HG02852 (cell line): ENCODE results near the gene B4GALT2.

Source experiments
- ATAC-seq: cut with Tn5 transposase; IDR thresholded peaks from one replicate; pipeline ENCODE4 v1.9.1; 2021; ENCODE audit warnings: mild to moderate bottlenecking, moderate library complexity; ENCODE audit not compliant: unreplicated experiment

The B4GALT2 gene

DNA sequence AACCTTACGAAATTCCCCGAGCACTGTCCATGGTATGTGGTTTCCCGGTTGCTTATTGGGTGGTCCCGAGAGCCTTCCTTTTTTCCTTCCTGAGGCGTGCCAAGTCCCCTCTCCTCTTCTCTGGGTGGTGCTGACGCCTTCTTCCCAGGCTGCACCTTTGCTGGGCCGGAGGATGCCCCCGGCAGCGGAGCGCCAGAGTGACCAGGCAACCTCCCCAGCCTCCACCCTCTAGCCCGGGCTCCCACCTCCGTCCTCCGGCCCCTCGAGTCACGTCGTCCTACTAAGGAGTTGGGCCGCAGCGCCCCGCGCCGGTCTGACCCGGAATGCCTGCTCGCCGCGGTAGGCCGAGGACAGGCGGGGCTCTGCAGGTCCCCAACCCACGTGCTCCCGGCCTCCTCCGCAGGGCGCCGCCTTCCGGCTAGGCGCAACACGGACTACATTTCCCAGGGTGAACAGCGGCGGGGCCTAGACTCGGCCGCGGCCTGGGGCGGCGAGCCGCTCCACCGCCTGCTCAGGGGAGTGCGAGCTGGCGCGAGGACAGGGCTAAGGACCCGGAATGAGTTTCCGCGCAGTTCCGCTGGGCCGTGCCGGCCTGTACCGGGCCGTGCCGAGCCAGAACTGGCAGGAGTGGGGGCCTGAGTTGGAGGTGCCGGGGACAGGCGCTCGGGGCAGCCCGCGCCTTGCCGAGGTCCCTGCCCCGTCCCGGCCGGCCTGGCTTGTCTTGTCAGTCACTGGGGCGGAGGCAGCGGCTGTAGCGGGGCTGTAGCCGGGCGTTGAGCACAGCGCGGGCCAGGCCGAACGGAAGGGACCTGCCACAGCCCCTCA lies 32.6 kb upstream of the B4GALT2 start, which contains the start of gene IPO13:
TSS of gene IPO13 (plus strand) at position 715 of the 825 bp plus-strand sequence. CDS start 651 bp downstream, outside the sequence.
- ATAC-seq: peak; percentile 91

DNA sequence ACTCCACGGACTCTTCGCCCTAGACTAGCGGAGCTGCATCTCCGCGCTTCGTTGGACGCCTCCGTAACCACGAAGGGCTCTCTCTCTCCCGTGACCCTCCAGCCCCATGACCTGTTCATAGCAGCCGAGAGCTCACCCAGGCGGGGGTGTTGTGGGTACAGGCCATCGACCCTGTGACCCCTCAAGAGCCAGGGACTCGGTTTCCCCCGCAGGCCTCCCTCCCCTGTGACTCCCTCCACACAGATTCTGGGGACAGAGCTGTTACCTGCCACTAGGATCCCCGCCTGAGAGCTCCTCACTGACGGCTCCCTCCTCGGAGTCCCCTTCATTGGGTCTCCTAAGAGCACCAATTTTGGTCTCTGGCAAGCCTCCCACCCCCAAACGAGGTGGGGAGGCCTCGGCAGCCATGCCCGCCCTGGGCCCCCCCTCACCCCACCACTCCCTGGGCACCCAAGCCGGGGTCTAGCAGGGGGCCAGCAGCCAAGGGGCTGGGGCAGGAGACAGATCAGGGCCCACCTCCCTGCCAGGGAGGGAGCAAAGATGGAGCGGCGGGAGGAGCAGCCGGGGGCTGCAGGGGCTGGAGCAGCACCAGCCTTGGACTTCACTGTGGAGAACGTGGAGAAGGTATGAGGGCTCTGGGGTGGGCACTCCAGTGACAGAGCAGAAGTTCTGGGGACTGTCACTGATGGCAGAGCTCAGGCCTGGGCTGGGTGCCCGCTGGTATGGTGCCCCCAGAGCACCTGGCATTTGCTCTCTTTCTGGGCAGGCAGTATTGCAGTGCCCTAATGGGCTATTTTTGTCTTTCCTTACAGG lies 31.7 kb upstream of the B4GALT2 start:
- peak; percentile 21 for ATAC-seq

DNA sequence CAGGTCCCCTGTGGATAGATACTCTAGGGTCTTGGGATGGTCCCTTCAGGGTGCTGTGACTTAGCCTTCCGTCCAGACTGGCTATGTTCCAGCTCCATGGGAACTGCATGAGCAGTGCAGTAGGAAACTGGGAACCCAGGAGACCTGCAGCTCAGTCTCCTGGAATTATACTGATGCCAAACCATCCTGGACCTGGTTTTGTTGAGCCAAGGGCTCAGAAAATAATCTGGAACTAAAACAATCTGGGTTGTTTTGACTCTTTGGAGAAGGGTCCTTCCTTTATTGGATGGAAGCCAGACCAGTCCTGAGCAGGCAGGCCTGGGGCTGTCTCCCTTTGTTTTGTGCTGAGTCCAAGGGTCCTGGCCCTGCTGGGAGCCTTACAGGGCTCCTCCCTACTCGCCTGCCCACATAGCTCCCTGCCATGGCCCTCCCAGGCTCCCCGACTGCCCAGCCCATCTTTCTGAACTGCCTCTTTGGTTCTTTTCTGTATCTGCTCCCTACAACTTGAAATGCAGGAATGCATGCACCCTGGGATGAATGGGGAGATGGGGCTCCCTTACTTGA lies 31.1 kb upstream of the B4GALT2 start:
- ATAC-seq: no peak

DNA sequence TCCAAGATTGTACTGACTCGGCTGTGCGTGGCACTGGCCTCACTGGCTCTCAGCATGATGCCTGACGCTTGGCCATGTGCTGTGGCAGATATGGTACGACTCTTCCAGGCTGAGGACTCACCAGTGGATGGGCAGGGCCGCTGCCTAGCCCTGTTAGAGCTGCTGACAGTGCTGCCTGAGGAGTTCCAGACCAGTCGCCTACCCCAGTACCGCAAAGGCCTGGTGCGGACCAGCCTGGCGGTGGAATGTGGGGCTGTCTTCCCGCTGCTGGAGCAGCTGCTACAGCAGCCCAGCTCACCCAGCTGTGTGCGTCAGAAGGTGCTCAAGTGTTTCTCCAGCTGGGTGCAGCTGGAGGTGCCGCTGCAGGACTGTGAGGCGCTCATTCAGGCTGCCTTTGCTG lies 29.3 kb upstream of the B4GALT2 start:
- ATAC-seq: no peak

DNA sequence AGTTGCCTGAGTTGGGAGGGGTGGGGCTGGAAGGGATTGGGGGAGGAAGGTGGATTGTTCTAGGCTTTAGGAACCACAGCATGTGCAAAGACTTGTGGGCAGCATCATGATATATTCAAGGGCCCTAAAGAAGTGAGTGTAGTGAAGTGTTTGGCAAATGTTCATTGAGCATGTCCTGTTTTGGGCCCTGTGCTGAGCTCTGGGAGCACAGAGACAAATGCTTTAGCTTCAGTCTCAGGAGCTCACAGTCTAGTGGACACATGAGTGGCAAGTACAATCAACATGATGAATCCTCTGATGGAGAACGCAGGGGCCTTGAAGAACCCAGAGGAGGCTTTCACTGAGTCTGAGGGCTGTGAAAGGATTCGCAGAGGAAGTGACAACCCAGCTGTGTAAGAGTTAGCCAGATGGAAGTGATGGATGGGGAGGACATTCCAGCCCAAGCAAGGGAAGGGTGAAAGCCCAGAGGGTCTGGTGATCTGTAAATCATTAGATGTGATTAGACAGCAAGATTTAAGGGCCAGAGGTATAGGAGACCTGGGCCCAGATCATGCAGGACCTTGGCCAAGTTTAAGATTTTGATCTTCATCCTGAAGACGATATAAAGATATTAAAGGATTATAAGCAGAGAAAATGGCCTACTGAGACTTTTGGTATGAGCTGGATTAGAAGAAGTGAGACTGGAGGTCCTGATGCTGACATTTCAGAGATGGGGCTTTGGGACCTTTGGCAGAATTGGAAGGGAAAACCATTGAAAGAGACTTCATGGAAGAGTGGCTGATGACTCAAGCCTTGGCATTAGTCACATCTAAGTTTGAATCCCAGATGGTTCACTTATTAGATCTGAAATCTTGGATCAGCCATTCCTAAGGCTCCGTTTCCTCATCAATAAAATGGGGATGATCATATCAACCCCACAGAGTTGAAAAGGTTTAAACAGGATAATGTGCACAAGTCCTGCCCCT lies 27.7 kb upstream of the B4GALT2 start:
- no peak for ATAC-seq

DNA sequence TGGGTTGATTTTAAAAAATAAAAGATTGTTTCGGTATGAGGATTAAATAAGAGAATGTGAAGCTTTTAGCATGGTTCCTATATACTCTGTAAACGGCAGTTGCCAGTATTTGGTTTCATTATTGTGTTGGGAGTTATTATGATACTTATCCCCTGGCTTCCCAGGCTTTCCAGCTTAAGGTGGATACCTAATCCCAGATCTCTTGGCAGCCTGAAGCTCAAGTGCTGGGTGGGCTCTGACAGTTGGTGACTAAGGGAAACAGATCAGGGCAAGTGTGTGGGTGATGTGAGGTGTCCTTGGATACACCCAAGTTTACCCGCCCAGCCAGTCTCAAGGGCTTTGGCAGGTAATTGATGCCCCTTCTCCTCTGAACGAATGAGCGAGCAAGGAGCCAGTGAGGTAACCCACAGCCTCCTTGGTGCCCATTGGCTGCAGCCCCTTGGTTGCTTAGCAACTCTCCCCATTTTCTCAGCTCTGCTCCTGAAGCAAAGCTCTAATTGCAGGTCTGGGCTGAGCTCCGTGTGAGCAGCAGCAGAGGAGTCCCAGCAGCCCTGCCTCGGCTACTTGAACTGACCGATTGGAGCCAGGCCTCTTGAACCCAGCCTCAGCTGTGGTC lies 26.2 kb upstream of the B4GALT2 start:
- no peak for ATAC-seq

DNA sequence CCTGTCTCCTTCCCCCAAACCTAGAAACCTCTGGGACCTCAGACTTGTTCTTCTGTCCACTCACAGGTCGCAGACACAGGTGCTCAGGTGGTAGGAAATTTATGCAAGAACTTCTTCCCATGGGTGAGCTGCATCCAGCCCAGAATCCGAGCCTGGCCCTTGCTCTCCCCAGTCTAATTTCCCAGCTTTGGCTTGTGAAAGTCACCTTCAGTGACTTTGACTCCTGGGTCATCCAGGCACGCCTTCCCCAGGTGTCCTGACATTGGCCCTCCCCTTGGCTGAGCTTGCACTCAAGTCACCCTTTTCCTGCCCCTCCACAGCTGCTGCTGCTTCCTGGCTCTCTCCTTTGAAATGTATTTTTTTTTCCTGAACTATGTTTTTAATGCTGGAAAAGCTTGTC lies 25.6 kb upstream of the B4GALT2 start:
- ATAC-seq: no peak

DNA sequence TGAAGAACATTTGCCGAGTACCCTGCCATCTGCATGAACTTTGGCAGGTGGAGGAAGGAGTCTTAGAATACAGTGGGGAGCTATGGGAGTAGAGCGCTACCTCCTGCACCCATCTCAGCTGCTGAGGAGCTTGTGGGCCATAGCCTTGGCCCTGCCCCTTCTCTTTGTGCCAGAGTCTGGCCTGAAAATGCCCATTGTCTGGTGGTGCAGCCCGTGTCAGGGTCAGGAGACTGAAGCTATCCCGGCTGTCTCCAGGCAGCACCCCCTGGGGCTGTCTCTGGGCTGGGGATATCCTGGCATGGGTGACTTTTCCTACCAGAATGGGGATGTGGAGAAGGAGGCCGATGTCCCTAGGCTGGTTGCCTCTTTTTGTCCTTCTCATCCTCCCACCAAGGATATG lies 25.0 kb upstream of the B4GALT2 start:
- ATAC-seq: no peak

DNA sequence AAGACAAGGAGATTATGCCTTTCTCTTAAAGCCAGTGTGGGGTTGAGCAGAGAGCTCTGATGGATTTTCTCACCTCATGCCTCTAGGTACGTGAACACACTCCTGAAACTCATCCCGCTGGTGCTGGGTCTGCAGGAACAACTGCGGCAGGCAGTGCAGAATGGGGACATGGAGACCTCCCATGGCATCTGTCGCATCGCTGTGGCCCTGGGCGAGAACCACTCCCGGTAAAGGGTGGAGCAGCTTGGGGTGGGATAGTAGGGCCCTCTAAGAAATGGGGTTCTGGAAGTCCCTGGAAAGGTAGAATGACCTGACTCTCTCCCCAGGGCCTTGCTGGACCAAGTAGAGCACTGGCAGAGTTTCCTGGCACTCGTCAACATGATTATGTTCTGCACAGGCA lies 22.8 kb upstream of the B4GALT2 start:
- ATAC-seq: no peak

DNA sequence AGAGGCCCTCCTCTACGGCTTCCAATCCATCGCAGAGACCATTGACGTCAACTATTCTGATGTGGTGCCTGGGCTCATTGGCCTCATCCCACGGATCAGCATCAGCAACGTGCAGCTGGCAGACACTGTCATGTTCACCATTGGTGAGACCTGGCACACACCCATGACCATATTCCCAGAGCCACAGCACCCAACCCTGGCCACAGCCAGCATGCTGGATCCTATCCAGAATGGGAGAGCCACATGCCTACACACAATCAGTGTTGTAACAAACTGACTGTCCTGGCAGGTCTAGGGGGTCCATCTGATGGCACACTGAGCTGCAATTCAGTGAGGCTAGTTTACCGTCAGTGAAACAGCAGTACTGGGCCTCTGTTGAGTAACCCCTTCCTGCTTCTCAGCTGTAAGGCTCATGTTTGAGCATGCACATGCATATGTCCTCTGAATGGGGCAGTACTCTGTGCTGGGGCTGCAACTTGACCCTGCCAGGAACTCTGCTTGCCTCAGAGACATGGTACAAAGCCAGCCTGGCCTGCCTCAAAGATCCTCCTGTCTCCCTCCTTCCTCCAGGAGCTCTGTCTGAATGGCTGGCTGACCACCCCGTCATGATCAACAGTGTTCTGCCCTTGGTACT lies 21.5 kb upstream of the B4GALT2 start:
- ATAC-seq: no peak

DNA sequence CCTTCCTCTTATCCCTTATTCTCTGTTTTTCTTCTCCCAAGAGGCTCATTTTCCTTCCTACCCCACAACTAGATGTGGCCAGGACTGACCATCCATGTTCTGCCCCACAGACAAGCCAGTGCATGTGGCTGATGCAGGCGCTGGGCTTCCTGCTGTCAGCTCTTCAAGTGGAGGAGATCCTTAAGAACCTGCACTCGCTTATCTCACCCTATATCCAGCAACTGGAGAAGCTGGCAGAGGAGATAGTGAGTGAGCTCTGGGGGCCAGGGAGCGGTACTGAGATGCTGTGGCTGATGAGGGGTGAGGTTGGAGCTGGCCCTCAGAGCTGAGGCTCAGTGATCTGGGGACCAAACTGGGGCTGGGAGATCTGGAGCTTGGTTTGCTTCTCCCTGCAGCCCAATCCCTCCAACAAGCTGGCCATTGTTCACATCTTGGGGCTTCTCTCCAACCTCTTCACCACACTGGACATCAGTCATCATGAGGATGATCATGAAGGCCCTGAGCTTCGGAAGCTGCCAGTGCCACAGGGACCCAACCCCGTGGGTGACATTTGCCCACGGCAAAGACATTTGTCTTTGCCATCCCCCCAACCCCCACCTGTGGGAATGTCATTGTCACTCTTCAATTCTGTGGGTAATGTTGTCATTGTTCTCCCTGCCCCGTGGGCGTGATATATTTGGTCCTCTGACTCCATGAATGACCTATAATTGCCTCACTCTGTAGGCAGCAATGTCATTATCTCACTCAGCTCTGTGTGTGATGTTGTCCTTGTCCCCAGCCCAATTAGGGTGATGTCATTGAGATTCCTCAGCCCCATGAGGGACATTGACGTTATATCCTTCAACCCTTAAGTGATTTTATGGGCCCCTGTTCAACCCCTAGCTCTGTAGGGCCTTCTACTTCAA lies 20.4 kb upstream of the B4GALT2 start:
- no peak for ATAC-seq

DNA sequence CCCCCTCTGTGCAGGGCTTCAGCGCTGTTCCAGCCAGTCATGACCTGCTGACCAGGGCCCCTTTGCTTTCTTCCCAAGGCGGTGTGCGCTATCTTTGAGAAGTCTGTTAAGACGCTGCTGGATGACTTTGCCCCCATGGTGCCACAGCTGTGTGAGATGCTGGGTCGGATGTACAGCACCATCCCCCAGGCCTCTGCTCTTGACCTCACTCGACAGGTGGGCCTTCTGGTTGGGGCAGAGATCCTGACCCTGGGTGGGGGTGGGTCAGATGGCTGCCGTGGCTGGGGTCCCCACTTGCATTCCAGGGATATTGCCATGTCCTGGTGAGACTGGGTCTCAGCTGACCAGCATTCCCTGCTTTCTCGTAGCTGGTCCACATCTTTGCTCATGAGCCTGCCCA lies 18.2 kb upstream of the B4GALT2 start:
- no peak for ATAC-seq

DNA sequence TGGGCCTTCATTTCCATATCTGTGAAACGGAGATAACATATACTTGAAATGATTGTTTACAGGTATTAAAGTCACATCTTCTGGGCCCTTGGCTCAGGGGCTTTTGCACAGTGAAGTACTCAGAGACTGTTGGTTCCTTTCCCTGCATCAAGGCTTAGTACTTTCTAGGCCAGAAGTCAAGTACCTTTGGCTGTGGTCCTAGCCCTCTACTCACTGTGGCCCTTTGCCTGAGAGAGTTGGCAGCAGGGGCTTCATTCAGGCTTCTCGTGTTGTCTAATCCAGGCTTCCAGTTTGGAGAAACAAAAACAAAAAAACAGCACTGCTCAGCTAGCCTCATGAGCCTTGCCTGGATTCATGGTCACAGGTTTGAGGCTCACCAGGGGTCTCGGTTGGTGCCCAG lies 17.3 kb upstream of the B4GALT2 start:
- no peak for ATAC-seq

DNA sequence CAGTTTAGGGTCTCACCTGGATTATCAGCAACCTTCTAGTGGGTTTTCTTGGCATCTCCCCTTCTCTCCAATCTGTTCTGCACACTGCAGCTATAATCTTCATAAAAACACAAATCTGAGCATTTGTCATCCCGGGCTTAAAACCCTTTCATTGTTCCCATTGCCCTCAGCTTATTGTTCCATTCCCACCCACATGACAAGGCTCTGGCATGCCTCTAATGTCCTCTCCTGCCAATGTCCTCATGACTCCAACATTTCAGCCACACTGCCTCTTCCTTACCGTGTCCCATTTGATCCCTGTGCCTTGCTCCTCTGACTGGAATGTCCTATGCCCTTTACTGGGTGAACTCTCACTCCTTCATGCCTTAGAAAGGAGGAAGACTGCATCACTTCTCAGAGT lies 16.7 kb upstream of the B4GALT2 start:
- ATAC-seq: no peak

DNA sequence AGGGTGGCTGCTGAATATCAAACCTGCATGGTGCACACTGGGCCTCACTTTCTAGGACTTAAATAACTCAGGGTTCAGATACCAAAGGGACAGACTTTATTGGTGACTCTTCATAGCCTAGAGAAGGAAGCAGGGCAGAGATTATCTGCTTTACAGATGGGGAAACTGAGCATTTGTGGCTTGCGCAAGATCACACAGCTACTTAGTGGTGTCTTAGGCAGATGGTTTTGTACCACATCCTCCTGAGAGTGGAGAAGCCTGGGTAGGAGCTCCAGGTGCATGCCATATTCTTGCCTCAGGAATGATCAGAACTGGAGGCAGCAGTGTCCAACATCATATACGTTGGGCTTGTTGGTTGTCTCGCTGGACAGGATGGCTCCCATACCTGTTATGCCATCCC lies 16.0 kb upstream of the B4GALT2 start:
- ATAC-seq: no peak

DNA sequence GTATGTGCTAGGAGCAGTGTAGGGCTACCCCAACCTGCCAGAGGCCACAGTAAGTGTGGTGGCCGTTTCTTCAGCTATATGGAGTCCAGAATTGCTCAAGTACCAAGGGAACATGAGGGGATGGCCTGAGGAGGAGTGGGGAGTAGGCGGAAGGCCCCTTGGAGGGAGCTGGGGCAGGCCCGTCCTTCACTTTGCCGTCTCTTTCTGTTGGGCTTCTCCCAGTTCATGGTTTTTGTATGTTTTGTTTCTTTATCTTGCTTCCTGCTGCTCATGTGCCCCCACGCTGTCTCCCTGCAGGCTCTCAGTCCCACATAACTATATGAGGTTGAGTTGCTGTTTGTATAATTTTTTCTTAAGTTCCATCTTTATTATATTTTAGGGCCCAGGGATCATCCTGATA lies 15.1 kb upstream of the B4GALT2 start:
- ATAC-seq: no peak

DNA sequence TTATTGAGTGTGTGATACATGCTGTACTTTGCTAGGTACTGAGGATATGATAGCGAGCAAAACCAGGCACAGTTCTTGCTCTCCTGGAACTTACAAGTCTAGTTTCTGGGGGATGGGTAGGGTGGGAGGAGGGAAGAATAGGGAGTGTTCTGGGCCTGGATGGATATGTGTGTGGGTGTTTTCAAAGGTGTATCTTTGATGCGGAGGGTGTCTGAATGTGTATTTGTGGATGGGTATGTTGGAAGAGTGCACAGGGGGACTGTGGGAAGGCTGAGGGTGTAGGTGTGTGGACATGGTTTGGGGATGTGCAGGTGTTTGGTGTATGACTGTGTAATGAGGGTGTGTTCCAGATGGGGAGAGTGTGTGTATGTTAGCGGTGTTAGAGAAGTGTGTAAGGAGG lies 13.7 kb upstream of the B4GALT2 start:
- ATAC-seq: no peak

DNA sequence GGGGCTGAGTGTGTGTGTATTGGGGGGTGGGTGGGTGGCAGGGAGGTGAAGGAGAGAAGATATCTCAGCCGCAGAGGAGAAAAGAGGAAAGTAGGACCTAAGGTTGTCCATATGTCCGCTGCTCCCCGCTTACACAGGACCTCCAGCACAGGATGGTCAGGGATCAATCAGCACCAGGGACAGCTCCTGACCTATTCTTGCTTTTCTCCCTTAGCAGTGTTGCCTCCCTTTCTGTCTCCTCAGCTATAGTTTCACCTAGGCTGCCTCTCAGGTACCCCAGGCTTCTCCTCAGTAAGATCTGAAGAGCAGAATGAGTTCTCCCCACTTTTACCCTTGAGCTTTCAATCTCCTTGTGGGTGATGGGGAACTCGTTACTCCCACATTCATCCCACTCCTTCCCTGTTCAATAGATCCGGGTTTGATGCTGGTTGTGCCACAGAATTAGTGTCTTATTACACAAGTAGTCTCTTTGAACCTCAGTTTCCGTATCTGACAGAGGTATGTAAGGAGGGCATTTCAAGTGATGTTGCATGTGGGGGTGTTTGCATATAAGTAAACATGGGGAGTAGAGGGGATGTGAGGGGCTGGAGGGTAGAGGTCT lies 10.6 kb upstream of the B4GALT2 start:
- ATAC-seq: no peak
